Body of pancreas (tissue), 4 donors: Measurements from ENCODE around the gene SLC24A3. TPM values are rescaled to one million over a fixed set of nuclear protein-coding genes. Genes with fewer than 3 reads are reported as not detected.
A peak's percentile ranks its signal among the peaks of the same experiment; 100 is the strongest.

Experiments
- ATAC-seq: fragments of 150-250 bp; one replicate; pipeline ENCODE4 v1.9.1; 2016
- DNase-seq, 4 donors: peaks; one replicate each; pipeline ENCODE4 v3.0.0-alpha.2; 2019
- H3K27ac ChIP-seq, 4 donors: fragments of 200-600 bp; sonication (generic); 1 replicate in 3 of 4; 2 replicates in 1 of 4; pipeline versions ENCODE4 v1.5.1 to v1.6.1; 2016 to 2019; ENCODE audit warnings: mild to moderate bottlenecking in 1 of 4, mixed read lengths in 1 of 4, moderate library complexity in 1 of 4
- H3K27me3 ChIP-seq, 2 donors: fragments of 200-600 bp; sonication (generic); one replicate each; pipeline ENCODE4 v1.6.0; 2016; ENCODE audit warnings: mild to moderate bottlenecking in 1 of 2
- H3K36me3 ChIP-seq, 2 donors: fragments of 200-600 bp; sonication (generic); replicated peaks in 1 of 2; 2 replicates each; pipeline ENCODE4 v1.5.1; 2016; ENCODE audit warnings: low read depth in 2 of 2; ENCODE audit not compliant: insufficient read depth in 1 of 2
- H3K4me1 ChIP-seq: fragments of 200-600 bp; sonication (generic); one replicate; pipeline ENCODE4 v1.6.0; 2016
- H3K4me3 ChIP-seq, 2 donors: fragments of 200-600 bp; sonication (generic); 1 replicate in 1 of 2; 2 replicates in 1 of 2; pipeline ENCODE4 v1.5.1; 2016 to 2019
- H3K9me3 ChIP-seq, 3 donors: fragments of 200-600 bp; sonication (generic); 1 replicate in 2 of 3; 2 replicates in 1 of 3; pipeline ENCODE4 v1.5.1; 2016
- POLR2A ChIP-seq, 3 donors: fragments of 450-650 bp; IDR thresholded peaks; one replicate each; pipeline ENCODE4 v1.6.1; 2016; ENCODE audit warnings: antibody characterized with exemption in 3 of 3, mild to moderate bottlenecking in 2 of 3
- WGBS, 2 donors: methylation state at CpG; one replicate each; pipeline ENCODE4 v1.1.5; 2017; 5-methylcytosine and 5-hydroxymethylcytosine counted together
- intact Hi-C: fragments of 100-400 bp; cut with DNase I; formaldehyde crosslinking; loops from one replicate; pipeline ENCODE4 v1.15.1; 2023
- total RNA-seq, 2 donors: library from RNA; depleted of rRNA; stranded (reverse); fragments of >200 nt; gene quantifications; one replicate each; pipeline ENCODE4 v1.1.0, GENCODE V29; 2016
- TF ChIP-seq, protein P1 (sequence below), 7 experiments: fragments of 450-650 bp in 4 of 7; fragments of 200-600 bp in 3 of 7; sonication (generic) in 3 of 7; IDR thresholded peaks; one replicate each; pipeline ENCODE4 v1.5.1; 2016 to 2019; ENCODE audit warnings: antibody characterized with exemption in 7 of 7

The SLC24A3 gene
- 1 to 10 TPM in 1 of 2 donors, under 1 TPM in 1; 0.66 to 1.0 TPM for total RNA-seq

DNA sequence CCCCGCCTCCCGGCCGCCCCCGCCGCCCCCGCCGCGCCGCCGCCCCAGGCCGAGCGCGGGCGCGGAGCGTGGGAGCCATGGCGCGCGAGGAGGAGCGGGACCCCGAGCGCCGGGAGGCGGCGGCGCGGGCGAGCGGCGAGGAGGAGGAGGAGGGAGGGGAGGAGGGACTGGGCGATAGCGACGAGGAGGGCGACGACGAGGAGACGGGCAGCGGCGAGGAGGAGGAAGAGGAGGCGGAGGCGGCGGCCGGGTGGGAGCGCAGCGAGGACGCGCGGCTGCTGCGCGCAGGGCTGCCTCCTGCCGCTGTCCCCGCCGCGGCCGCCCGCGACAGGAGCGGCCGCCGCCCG, at the start of gene SLC24A3:
SLC24A3 (plus strand) TSS at position 174 of the 347 bp plus-strand sequence.
- Histone ChIP-seq H3K4me1 (peaks cover 20% of the 10 kb centered on the region), H3K9me3 (no peaks in the 10 kb centered on the region), H3K4me3 (no peak within 1 kb of the TSS), H3K27ac (peak within 1 kb of the TSS in 1 of 4 donors; percentile 4), H3K36me3 (no peaks in the 10 kb centered on the region), H3K27me3 (peaks cover 0 to 6% of the 10 kb centered on the region in 2 donors)
- no peak for TF ChIP-seq POLR2A (IDR thresholded peaks at IDR 0.05)
- TF ChIP-seq, protein P1, sequence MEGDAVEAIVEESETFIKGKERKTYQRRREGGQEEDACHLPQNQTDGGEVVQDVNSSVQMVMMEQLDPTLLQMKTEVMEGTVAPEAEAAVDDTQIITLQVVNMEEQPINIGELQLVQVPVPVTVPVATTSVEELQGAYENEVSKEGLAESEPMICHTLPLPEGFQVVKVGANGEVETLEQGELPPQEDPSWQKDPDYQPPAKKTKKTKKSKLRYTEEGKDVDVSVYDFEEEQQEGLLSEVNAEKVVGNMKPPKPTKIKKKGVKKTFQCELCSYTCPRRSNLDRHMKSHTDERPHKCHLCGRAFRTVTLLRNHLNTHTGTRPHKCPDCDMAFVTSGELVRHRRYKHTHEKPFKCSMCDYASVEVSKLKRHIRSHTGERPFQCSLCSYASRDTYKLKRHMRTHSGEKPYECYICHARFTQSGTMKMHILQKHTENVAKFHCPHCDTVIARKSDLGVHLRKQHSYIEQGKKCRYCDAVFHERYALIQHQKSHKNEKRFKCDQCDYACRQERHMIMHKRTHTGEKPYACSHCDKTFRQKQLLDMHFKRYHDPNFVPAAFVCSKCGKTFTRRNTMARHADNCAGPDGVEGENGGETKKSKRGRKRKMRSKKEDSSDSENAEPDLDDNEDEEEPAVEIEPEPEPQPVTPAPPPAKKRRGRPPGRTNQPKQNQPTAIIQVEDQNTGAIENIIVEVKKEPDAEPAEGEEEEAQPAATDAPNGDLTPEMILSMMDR (IDR thresholded peaks at IDR 0.05) = no peak
- ATAC-seq (peak; percentile 43), DNase-seq (no peak)
- intact Hi-C loops = no loop called here
- WGBS, 2 donors = 0 to 4% methylated on average over 11 to 52 of the region's 61 CpGs

DNA sequence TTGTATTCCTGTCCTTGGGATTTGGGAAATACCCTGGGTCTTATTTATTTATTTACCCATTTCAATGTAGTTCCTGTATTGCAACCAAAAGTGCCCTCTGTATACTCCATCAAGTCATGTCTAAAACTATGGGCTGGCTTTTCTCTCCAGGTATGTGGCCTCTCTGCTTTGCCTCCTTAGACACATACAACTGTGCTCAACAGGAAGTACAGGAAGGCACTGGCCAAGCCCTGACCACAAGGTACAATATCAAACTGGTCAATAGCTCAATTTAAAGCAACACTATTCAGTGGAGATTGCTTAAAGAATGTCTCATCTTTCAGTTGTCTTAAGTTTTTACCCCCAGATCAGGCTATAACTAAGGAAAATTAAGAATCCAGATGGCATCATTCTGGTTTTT, 42.3 kb upstream of the SLC24A3 start:
- intact Hi-C loops = no loop called here

DNA sequence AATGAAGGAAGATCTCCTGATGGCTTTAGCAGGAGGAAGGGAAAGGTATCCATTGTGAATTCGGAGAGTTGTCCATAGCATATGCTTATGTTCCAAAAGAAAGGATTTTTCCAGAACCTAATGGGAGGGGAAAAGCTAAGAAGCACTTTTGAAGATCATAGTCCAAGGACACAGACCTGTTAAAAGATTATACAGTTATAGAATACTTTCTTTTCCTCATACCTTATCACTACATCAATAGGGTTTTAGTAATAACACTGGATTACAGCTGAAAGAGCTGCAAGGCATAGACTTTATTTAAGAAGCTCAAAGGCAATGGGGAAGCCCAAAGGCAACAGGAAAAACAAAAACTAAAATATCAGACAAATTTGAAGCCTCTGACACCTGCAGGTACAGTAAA, 39.8 kb upstream of the SLC24A3 start:
- TF ChIP-seq, protein P1 (IDR thresholded peaks at IDR 0.05) = no peak
- TF ChIP-seq POLR2A (IDR thresholded peaks at IDR 0.05) = no peak
- Histone ChIP-seq H3K27me3 (no peaks in the 10 kb centered on the region), H3K4me1 (no peaks in the 10 kb centered on the region), H3K4me3 (no peak overlapping the region), H3K9me3 (no peaks in the 10 kb centered on the region), H3K27ac (no peak overlapping the region), H3K36me3 (no peaks in the 10 kb centered on the region)
- DNase-seq (no peak), ATAC-seq (no peak)
- 75 to 78% methylated on average over 1 of the region's 1 CpG for WGBS, 2 donors
- intact Hi-C loops = no loop called here

More for the DNA sequence above, 42.3 kb upstream of the SLC24A3 start:
- ATAC-seq (no peak), DNase-seq (no peak)
- Histone ChIP-seq H3K27ac (no peak overlapping the region), H3K4me3 (no peak overlapping the region), H3K27me3 (no peaks in the 10 kb centered on the region), H3K9me3 (peaks cover 0 to 4% (median 0%) of the 10 kb centered on the region in 3 donors), H3K4me1 (no peaks in the 10 kb centered on the region), H3K36me3 (no peaks in the 10 kb centered on the region)
- no peak for TF ChIP-seq POLR2A (IDR thresholded peaks at IDR 0.05)

DNA sequence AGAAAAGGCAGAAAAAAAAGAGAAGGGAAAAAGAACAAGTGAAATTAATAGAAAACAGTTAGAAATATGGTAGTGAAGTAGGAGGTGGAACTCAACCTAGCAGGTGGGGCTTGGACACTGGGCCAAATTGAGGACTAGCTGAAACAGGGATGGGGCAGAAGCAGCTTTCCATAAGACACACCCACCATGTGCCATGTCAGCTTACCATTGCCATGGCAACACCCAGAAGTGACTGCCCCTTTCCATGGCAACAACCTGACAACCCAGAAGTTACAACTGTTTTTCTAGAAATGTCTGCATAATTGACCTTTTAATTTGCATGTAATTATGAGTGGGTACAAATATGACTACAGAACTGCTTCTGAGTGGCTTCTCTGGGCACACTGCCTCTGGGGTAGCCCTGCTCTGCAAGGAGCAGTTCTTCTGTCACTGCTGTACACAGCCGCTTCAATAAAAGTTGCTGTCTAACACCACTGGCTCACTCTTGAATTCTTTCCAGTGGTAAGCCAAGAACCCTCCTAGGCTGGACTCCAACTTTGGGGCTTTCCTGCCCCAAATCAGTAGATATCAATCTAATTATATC, 35.9 kb upstream of the SLC24A3 start:
- DNase-seq = no peak
- Histone ChIP-seq H3K27ac (no peak overlapping the region), H3K36me3 (no peaks in the 10 kb centered on the region), H3K27me3 (no peaks in the 10 kb centered on the region), H3K4me3 (no peak overlapping the region), H3K9me3 (no peaks in the 10 kb centered on the region), H3K4me1 (no peaks in the 10 kb centered on the region)
- WGBS, 2 donors = 47 to 58% methylated on average over 1 of the region's 1 CpG
- TF ChIP-seq, protein P1 (IDR thresholded peaks at IDR 0.05) = no peak
- TF ChIP-seq POLR2A (IDR thresholded peaks at IDR 0.05) = no peak
- intact Hi-C loops = no loop called here
- ATAC-seq = no peak

DNA sequence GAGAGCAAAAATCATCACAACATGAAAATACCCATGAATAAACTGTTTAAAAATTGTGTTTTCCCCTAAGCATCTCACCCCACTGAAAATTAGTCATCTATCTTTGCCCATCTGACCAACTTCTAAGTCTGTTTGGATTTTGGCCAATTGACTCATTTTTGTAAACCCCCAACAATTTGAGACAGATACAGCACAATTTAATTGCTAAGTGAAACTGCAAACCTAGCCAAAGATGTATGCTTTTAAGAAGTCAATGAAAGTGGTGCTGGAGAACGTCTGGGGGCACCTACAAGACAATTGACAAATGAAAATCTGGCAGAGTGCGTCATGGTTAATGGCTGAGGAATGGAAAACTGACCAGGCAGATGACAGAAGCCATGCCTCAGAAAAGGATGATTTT, 30.9 kb upstream of the SLC24A3 start:
- TF ChIP-seq, protein P1 (IDR thresholded peaks at IDR 0.05) = no peak
- no peak for TF ChIP-seq POLR2A (IDR thresholded peaks at IDR 0.05)
- no peaks in the 10 kb centered on the region for H3K27me3 ChIP-seq
- H3K4me1 ChIP-seq = no peaks in the 10 kb centered on the region
- ATAC-seq = no peak
- H3K27ac ChIP-seq = no peak overlapping the region
- intact Hi-C loops = no loop called here
- H3K36me3 ChIP-seq = no peaks in the 10 kb centered on the region
- 34 to 42% methylated on average over 2 of the region's 2 CpGs for WGBS, 2 donors
- no peak for DNase-seq
- H3K4me3 ChIP-seq = no peak overlapping the region
- peaks cover 0 to 2% (median 0%) of the 10 kb centered on the region in 3 donors for H3K9me3 ChIP-seq
